ENCODE measurements around the gene TRPM3.

TRPM3 gene

GRCh38 chr9:70883963-70884793 is 237.2 kb downstream of the TRPM3 start:
- no peak for DNase-seq (ENCODE audit: low spot score)

- no peak for DNase-seq (ENCODE audit: low spot score)
These were observed 238.4 kb downstream of the TRPM3 start for GRCh38 chr9:70883056-70883455.

- no peak for DNase-seq (ENCODE audit: low spot score)
These were observed 240.1 kb downstream of the TRPM3 start for GRCh38 chr9:70881333-70881732.

- DNase-seq (ENCODE audit: low spot score): no peak
These were observed 240.9 kb downstream of the TRPM3 start for GRCh38 chr9:70880535-70880934.

GRCh38 chr9:70878576-70878975 is 242.8 kb downstream of the TRPM3 start:
- DNase-seq (ENCODE audit: low spot score): no peak

GRCh38 chr9:70874451-70874850 is 247.0 kb downstream of the TRPM3 start:
- no peak for DNase-seq (ENCODE audit: low spot score)

- no peak for DNase-seq (ENCODE audit: low spot score)
These were observed 247.9 kb downstream of the TRPM3 start for GRCh38 chr9:70873506-70873905.

- DNase-seq (ENCODE audit: low spot score): no peak
These were observed 252.5 kb downstream of the TRPM3 start for GRCh38 chr9:70868661-70869652.

GRCh38 chr9:70868041-70868440 is 253.4 kb downstream of the TRPM3 start:
- DNase-seq (ENCODE audit: low spot score): no peak

GRCh38 chr9:70865471-70865870 is 255.9 kb downstream of the TRPM3 start:
- DNase-seq (ENCODE audit: low spot score): no peak

GRCh38 chr9:70861797-70862196 is 259.6 kb downstream of the TRPM3 start:
- DNase-seq (ENCODE audit: low spot score): no peak

GRCh38 chr9:70861376-70861775 is 260.0 kb downstream of the TRPM3 start:
- no peak for DNase-seq (ENCODE audit: low spot score)

GRCh38 chr9:70859694-70860093 is 261.7 kb downstream of the TRPM3 start:
- DNase-seq (ENCODE audit: low spot score): no peak

GRCh38 chr9:70856411-70856810 is 265.0 kb downstream of the TRPM3 start:
- DNase-seq (ENCODE audit: low spot score): no peak

GRCh38 chr9:70852711-70853240 is 268.6 kb downstream of the TRPM3 start:
- DNase-seq (ENCODE audit: low spot score): no peak

GRCh38 chr9:70840266-70840665 is 281.2 kb downstream of the TRPM3 start:
- DNase-seq (ENCODE audit: low spot score): no peak

GRCh38 chr9:70835323-70835722 is 286.1 kb downstream of the TRPM3 start:
- no peak for DNase-seq (ENCODE audit: low spot score)

- no peak for DNase-seq (ENCODE audit: low spot score)
These were observed 288.9 kb downstream of the TRPM3 start for GRCh38 chr9:70832492-70832891.

- DNase-seq (ENCODE audit: low spot score): no peak
These were observed 290.8 kb downstream of the TRPM3 start for GRCh38 chr9:70830618-70831017.

- DNase-seq (ENCODE audit: low spot score): no peak
These were observed 291.7 kb downstream of the TRPM3 start for GRCh38 chr9:70829591-70830265.

GRCh38 chr9:70826562-70826961 is 294.9 kb downstream of the TRPM3 start:
- no peak for DNase-seq (ENCODE audit: low spot score)

GRCh38 chr9:70823284-70823683 is 298.1 kb downstream of the TRPM3 start:
- DNase-seq (ENCODE audit: low spot score): no peak

Measured in HuH-7.5 (cell line).